Measurements from ENCODE around the gene SNAPC3. TPM values are rescaled to one million over a fixed set of nuclear protein-coding genes. Genes with fewer than 3 reads are reported as not detected.

SNAPC3 gene
- polyA plus RNA-seq, 1 donor (not counting 4 experiments of a cell fraction or from before 2014, with no cell fraction given) = 29.9 TPM

DNA sequence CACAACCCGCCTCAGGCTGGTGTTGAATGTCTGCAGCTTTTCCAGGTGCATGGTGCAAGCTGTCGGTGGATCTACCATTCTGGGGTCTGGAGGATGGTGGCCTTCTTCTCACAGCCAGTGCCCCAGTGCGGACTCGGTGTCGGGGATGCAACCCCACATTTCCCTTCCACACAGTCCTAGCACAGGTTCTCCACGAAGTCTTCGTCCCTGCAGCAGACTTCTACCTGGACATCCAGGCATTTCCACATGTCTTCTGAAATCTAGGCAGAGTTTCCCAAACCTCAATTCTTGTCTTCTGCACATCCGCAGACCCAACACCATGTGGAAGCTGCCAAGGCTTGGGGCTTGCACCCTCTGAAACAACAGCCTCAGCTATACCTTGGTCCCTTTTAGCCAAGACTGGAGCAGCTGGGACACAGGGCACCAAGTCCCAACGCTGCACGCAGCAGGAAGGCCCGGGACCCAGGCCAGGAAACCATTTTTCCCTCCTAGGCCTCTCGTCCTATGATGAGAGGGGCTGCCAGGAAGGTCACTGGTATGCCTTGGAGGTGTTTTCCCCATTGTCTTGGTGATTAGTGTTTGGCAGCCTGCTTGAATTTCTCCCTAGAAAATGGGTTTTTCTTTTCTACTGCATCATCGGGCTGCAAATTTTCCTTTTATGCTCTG lies 69.9 kb downstream of the SNAPC3 start:
- Histone ChIP-seq H3K79me2 (ENCODE audit: control insufficient read depth, insufficient read depth, low read length) (no peaks in the 10 kb centered on the region), H3K9me1 (ENCODE audit: control insufficient read depth, extremely low read depth, insufficient read depth, low read length) (no peaks in the 10 kb centered on the region), H3K9me3 (ENCODE audit: control insufficient read depth, low read depth, low read length) (no peaks in the 10 kb centered on the region), H3K27me3 (ENCODE audit: control insufficient read depth, extremely low read depth, insufficient read depth, low read length) (no peaks in the 10 kb centered on the region), H3K36me3 (ENCODE audit: control insufficient read depth in 2 of 2, extremely low read depth in 1 of 2, insufficient read depth in 2 of 2, low read length in 2 of 2) (no peaks in the 10 kb centered on the region), H2AFZ (ENCODE audit: control insufficient read depth, low read length) (no peak overlapping the region), H4K20me1 (ENCODE audit: control insufficient read depth, extremely low read depth, insufficient read depth, low read length) (no peaks in the 10 kb centered on the region), H3K9ac (ENCODE audit: control insufficient read depth, extremely low read depth, insufficient read depth, low read length) (no peak overlapping the region), H3K4me1 (ENCODE audit: control insufficient read depth, extremely low read depth, insufficient read depth, low read length) (no peaks in the 10 kb centered on the region), H3K4me3 (ENCODE audit: control insufficient read depth in 2 of 3, extremely low read depth in 1 of 3, insufficient read depth in 2 of 3, low read depth in 1 of 3, low read length in 3 of 3) (no peak overlapping the region), H3K27ac (ENCODE audit: control insufficient read depth, insufficient read depth, low read length) (no peak overlapping the region), H3K4me2 (ENCODE audit: control insufficient read depth, extremely low read depth, insufficient read depth, low read depth, low read length) (no peak overlapping the region)
- DNase-seq (ENCODE audit: low read depth, low spot score) (no peak), FAIRE-seq (no peak)
- dilution Hi-C loops (cut with MboI; ENCODE audit: extremely low pct_ligation_motif_present, low sequenced_read_pairs) = no loop called here
- TF ChIP-seq CTCF (optimal IDR thresholded peaks at IDR 0.05 in 1 of 3, IDR thresholded peaks at IDR 0.05 in 1 of 3, conservative IDR thresholded peaks at IDR 0.05 in 1 of 3; ENCODE audit: extremely low read depth in 1 of 3, insufficient read depth in 2 of 3, low read length in 3 of 3) = no peak
- no peak for TF ChIP-seq EZH2 (IDR thresholded peaks at IDR 0.05; ENCODE audit: low read length)

DNA sequence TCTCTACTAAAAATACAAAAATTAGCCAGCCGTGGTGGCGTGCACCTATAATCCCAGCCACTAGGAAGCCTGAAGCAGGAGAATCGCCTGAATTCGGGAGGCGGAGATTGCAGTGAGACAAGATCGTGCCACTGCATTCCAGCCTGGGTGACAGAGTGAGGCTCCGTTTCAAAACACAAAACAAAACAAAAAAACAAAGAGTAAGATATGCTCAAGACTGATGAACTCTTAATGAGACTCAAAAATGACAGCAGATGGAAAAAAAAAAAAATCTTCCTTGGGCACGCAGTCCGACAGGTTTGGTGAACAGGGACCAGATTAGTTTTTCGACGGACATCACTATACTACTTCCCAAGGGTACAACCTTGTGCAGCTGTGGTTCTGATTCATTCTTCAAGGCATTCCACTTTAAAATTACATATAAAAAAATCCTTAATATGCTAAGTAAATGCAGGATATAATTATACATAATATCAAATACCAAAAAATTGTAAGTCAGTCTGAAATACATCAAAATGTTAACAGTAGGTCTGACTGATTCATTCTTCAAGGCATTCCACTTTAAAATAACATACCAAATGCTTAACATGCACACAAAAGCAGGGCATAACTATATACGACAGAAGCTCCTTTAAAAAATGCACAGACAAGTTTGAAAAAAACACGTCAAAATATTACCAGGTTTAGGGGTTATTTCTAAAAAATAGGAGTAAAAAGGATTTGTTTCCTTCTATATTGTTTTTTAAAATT lies 75.7 kb downstream of the SNAPC3 start:
- no peak for DNase-seq (ENCODE audit: low read depth, low spot score)
- Histone ChIP-seq H3K4me1 (ENCODE audit: control insufficient read depth, extremely low read depth, insufficient read depth, low read length) (no peaks in the 10 kb centered on the region), H3K4me2 (ENCODE audit: control insufficient read depth, extremely low read depth, insufficient read depth, low read depth, low read length) (no peak overlapping the region), H3K4me3 (ENCODE audit: control insufficient read depth in 2 of 3, extremely low read depth in 1 of 3, insufficient read depth in 2 of 3, low read depth in 1 of 3, low read length in 3 of 3) (no peak overlapping the region), H3K9ac (ENCODE audit: control insufficient read depth, extremely low read depth, insufficient read depth, low read length) (no peak overlapping the region), H3K27ac (ENCODE audit: control insufficient read depth, insufficient read depth, low read length) (no peak overlapping the region), H3K79me2 (ENCODE audit: control insufficient read depth, insufficient read depth, low read length) (no peaks in the 10 kb centered on the region), H3K9me3 (ENCODE audit: control insufficient read depth, low read depth, low read length) (no peaks in the 10 kb centered on the region), H3K9me1 (ENCODE audit: control insufficient read depth, extremely low read depth, insufficient read depth, low read length) (no peaks in the 10 kb centered on the region), H3K27me3 (ENCODE audit: control insufficient read depth, extremely low read depth, insufficient read depth, low read length) (no peaks in the 10 kb centered on the region), H3K36me3 (ENCODE audit: control insufficient read depth in 2 of 2, extremely low read depth in 1 of 2, insufficient read depth in 2 of 2, low read length in 2 of 2) (no peaks in the 10 kb centered on the region), H4K20me1 (ENCODE audit: control insufficient read depth, extremely low read depth, insufficient read depth, low read length) (no peaks in the 10 kb centered on the region), H2AFZ (ENCODE audit: control insufficient read depth, low read length) (no peak overlapping the region)
- dilution Hi-C loops (cut with MboI; ENCODE audit: extremely low pct_ligation_motif_present, low sequenced_read_pairs) = no loop called here
- FAIRE-seq = no peak
- TF ChIP-seq EZH2 (IDR thresholded peaks at IDR 0.05; ENCODE audit: low read length) (no peak), CTCF (optimal IDR thresholded peaks at IDR 0.05 in 1 of 3, IDR thresholded peaks at IDR 0.05 in 1 of 3, conservative IDR thresholded peaks at IDR 0.05 in 1 of 3; ENCODE audit: extremely low read depth in 1 of 3, insufficient read depth in 2 of 3, low read length in 3 of 3) (no peak)

All from keratinocyte (primary cell).